ENCODE data around the gene RBM25. TPM values are rescaled to one million over a fixed set of nuclear protein-coding genes. Genes with fewer than 3 reads are reported as not detected.

RBM25 gene
- total and polyA plus RNA-seq, 4 donors, result 8.4 to 26.2 (median 22.2) TPM

- no peak for TF ChIP-seq REST (IDR thresholded peaks at IDR 0.05)
- TF ChIP-seq SP1 (IDR thresholded peaks at IDR 0.05), result no peak
- no peak for TF ChIP-seq NR2F2 (IDR thresholded peaks at IDR 0.05)
- no peak for TF ChIP-seq RAD21 (IDR thresholded peaks at IDR 0.05)
- no peak for TF ChIP-seq FOXA1 (IDR thresholded peaks at IDR 0.05)
Observed at GRCh38 chr14:73057944-73058223, 450 bp upstream of the RBM25 start (continued).

DNA sequence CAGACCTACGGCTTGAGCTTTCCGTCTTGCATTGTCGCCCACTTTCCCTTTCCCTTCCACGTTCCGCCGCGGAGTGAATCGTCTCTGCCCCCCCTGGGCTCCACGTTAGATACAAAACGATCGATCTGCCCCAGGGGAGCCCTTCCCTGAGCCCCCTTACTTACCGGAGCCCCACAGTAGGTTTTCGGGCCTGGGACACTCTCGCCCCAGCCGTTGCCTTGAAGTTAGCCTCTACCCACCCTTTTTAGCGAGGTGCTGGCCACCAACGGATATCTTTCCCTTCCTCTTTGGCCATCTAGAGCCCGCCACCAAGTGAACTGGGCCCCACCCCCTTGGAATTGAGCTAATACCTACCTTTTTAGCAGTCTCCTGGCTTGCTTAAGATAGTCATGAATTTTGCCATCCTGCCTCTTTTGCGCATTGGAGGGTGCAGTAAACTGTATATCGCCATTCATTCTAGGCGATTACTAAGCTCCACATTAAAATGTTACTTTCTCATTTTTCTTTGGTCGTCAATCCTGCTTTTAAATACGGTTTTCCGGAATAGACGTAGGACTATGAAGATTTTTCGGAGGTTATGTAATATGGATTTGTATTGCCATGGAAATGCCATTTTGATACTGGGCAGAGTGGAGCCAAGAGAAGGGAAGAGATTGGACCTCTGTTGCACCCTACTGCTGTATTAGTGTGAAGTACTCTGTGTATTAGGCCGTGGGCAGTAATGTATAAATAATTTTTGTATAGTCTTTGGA, 764 bp downstream of the RBM25 start:
- Histone ChIP-seq H3K9ac (ENCODE audit: low read depth in 1 of 2, low read length in 2 of 2) (peak overlapping the region; percentile 39 to 73), H3K27me3 (ENCODE audit: control insufficient read depth in 4 of 4, insufficient read depth in 4 of 4, low read length in 3 of 4) (no peaks in the 10 kb centered on the region), H3K27ac (ENCODE audit: low read depth in 1 of 2, low read length in 2 of 2) (peak overlapping the region; percentile 79 to 80), H3K4me3 (ENCODE audit: low read depth in 1 of 3, low read length in 3 of 3) (peak overlapping the region; percentile 51 to 90 (median 79)), H3K9me3 (ENCODE audit: control insufficient read depth in 4 of 4, low read length in 3 of 4) (no peaks in the 10 kb centered on the region), H3K4me1 (ENCODE audit: control insufficient read depth in 4 of 4, insufficient read depth in 4 of 4, low read length in 3 of 4) (peaks cover 7 to 24% (median 13%) of the 10 kb centered on the region in 4 donors), H3K36me3 (ENCODE audit: control insufficient read depth in 4 of 4, insufficient read depth in 3 of 4, low read depth in 1 of 4, low read length in 3 of 4) (peaks cover 0 to 6% (median 0%) of the 10 kb centered on the region in 4 donors)
- WGBS, result under 1% methylated on average over 27 of the region's 27 CpGs
- no peak for DNase-seq (ENCODE audit: low spot score)
- no peak for TF ChIP-seq SP1 (IDR thresholded peaks at IDR 0.05)
- peak; percentile 23 for TF ChIP-seq YY1 (IDR thresholded peaks at IDR 0.05)

DNA sequence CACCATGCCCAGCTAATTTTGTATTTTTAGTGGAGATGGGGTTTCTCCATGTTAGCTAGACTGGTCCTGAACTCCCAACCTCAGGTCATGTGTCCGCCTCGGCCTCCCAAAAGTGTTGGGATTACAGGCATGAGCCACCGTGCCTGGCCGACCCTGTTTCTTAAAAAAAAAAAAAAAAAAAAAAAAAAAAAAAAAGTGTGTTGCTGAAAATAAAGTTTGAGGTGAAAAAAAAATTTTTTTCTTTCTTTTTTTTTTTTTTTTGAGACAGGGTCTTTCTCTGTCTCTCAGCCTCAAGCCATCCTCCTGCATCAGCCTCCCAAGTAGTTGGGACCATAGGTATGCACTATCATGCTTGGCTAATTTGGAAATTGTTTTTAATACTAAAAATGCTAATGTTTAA, 11.3 kb downstream of the RBM25 start:
- H3K9ac ChIP-seq (ENCODE audit: low read depth in 1 of 2, low read length in 2 of 2), result no peak overlapping the region
- H3K27ac ChIP-seq (ENCODE audit: low read depth in 1 of 2, low read length in 2 of 2), result no peak overlapping the region
- DNase-seq (ENCODE audit: low spot score), result no peak
- no peaks in the 10 kb centered on the region for H3K4me1 ChIP-seq (ENCODE audit: control insufficient read depth in 4 of 4, insufficient read depth in 4 of 4, low read length in 3 of 4)
- 95% methylated on average over 4 of the region's 4 CpGs for WGBS
- H3K27me3 ChIP-seq (ENCODE audit: control insufficient read depth in 4 of 4, insufficient read depth in 4 of 4, low read length in 3 of 4), result no peaks in the 10 kb centered on the region
- TF ChIP-seq FOXA2 (IDR thresholded peaks at IDR 0.05) (no peak), YY1 (IDR thresholded peaks at IDR 0.05) (no peak), JUND (IDR thresholded peaks at IDR 0.05) (no peak), RXRA (IDR thresholded peaks at IDR 0.05) (no peak), HNF4A (conservative IDR thresholded peaks at IDR 0.05) (no peak), EGR1 (IDR thresholded peaks at IDR 0.05; ENCODE audit: low read depth in 2 of 2) (no peak), SP1 (IDR thresholded peaks at IDR 0.05) (no peak), CTCF (IDR thresholded peaks at IDR 0.05; ENCODE audit: low read depth, low read length, missing input control) (no peak)
- TF ChIP-seq, protein P1, sequence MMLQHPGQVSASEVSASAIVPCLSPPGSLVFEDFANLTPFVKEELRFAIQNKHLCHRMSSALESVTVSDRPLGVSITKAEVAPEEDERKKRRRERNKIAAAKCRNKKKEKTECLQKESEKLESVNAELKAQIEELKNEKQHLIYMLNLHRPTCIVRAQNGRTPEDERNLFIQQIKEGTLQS (IDR thresholded peaks at IDR 0.05), result no peak
- H3K36me3 ChIP-seq (ENCODE audit: control insufficient read depth in 4 of 4, insufficient read depth in 3 of 4, low read depth in 1 of 4, low read length in 3 of 4), result peaks cover 10 to 23% (median 16%) of the 10 kb centered on the region in 4 donors
- H3K9me3 ChIP-seq (ENCODE audit: control insufficient read depth in 4 of 4, low read length in 3 of 4), result no peaks in the 10 kb centered on the region
- H3K4me3 ChIP-seq (ENCODE audit: low read depth in 1 of 3, low read length in 3 of 3), result no peak overlapping the region
